ENCODE measurements around the gene ZNF853. TPM values are rescaled to one million over a fixed set of nuclear protein-coding genes. Genes with fewer than 3 reads are reported as not detected.

The ZNF853 gene
- polyA plus RNA-seq: 0.02 to 0.03 TPM (median 0.03 TPM) in 3 replicates
- polyA plus RNA-seq (2011; ENCODE audit: low read depth): 0.11 TPM
- polyA plus RNA-seq (2011; cell fraction: cytosol; rRNA removed): 0.04 TPM in 1 of 2 replicates, not detected in the other
- 0.04 and 0.09 TPM in 2 replicates for polyA plus RNA-seq (2011; cell fraction: nucleus; rRNA removed)
- polyA plus RNA-seq (2012; ENCODE audit: low replicate concordance): 0.04 TPM in 1 of 2 replicates, not detected in the other
- not detected in 3 replicates for polyA minus RNA-seq
- polyA minus RNA-seq (2011; cell fraction: cytosol; rRNA and poly(A)+ RNA removed): not detected
- polyA minus RNA-seq (2011; cell fraction: nucleus; rRNA and poly(A)+ RNA removed): not detected in 2 replicates

- H3K27me3 ChIP-seq (ENCODE audit: control insufficient read depth, extremely low read depth, insufficient read depth, low read length): peaks cover 40% of the 10 kb centered on the region
- H3K27ac ChIP-seq (ENCODE audit: control insufficient read depth, insufficient read depth, low read length): no peak within 1 kb of the TSS
- H2AFZ ChIP-seq (ENCODE audit: control insufficient read depth, low read length): no peak within 1 kb of the TSS
- TF ChIP-seq EZH2 (IDR thresholded peaks at IDR 0.05; ENCODE audit: low read length): peak; percentile 99
- TF ChIP-seq, protein P1, sequence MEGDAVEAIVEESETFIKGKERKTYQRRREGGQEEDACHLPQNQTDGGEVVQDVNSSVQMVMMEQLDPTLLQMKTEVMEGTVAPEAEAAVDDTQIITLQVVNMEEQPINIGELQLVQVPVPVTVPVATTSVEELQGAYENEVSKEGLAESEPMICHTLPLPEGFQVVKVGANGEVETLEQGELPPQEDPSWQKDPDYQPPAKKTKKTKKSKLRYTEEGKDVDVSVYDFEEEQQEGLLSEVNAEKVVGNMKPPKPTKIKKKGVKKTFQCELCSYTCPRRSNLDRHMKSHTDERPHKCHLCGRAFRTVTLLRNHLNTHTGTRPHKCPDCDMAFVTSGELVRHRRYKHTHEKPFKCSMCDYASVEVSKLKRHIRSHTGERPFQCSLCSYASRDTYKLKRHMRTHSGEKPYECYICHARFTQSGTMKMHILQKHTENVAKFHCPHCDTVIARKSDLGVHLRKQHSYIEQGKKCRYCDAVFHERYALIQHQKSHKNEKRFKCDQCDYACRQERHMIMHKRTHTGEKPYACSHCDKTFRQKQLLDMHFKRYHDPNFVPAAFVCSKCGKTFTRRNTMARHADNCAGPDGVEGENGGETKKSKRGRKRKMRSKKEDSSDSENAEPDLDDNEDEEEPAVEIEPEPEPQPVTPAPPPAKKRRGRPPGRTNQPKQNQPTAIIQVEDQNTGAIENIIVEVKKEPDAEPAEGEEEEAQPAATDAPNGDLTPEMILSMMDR (optimal IDR thresholded peaks at IDR 0.05 in 1 of 3, IDR thresholded peaks at IDR 0.05 in 1 of 3, conservative IDR thresholded peaks at IDR 0.05 in 1 of 3; ENCODE audit: extremely low read depth in 1 of 3, insufficient read depth in 2 of 3, low read length in 3 of 3): no peak
- FAIRE-seq: no peak
- H3K4me1 ChIP-seq (ENCODE audit: control insufficient read depth, extremely low read depth, insufficient read depth, low read length): no peaks in the 10 kb centered on the region
- no peak within 1 kb of the TSS for H3K4me2 ChIP-seq (ENCODE audit: control insufficient read depth, extremely low read depth, insufficient read depth, low read depth, low read length)
- no peaks in the 10 kb centered on the region for H3K79me2 ChIP-seq (ENCODE audit: control insufficient read depth, insufficient read depth, low read length)
- H4K20me1 ChIP-seq (ENCODE audit: control insufficient read depth, extremely low read depth, insufficient read depth, low read length): no peaks in the 10 kb centered on the region
- no peak within 1 kb of the TSS for H3K9ac ChIP-seq (ENCODE audit: control insufficient read depth, extremely low read depth, insufficient read depth, low read length)
- no peak within 1 kb of the TSS for H3K4me3 ChIP-seq (ENCODE audit: control insufficient read depth in 2 of 3, extremely low read depth in 1 of 3, insufficient read depth in 2 of 3, low read depth in 1 of 3, low read length in 3 of 3)
- H3K9me1 ChIP-seq (ENCODE audit: control insufficient read depth, extremely low read depth, insufficient read depth, low read length): no peaks in the 10 kb centered on the region
- no peaks in the 10 kb centered on the region for H3K9me3 ChIP-seq (ENCODE audit: control insufficient read depth, low read depth, low read length)
- dilution Hi-C loops (cut with MboI; ENCODE audit: extremely low pct_ligation_motif_present, low sequenced_read_pairs): no loop called here
- no peaks in the 10 kb centered on the region for H3K36me3 ChIP-seq (ENCODE audit: control insufficient read depth in 2 of 2, extremely low read depth in 1 of 2, insufficient read depth in 2 of 2, low read length in 2 of 2)
- no peak for DNase-seq (ENCODE audit: low read depth, low spot score)
Measured at GRCh38 chr7:6614953-6615722, at the start of gene ZNF853. TSS of gene ZNF853 (plus strand) at chr7:6615610. CDS start at chr7:6616175, 565 bp downstream.

GRCh38 chr7:6565655-6566054 is 49.8 kb upstream of the ZNF853 start:
- no peak overlapping the region for H3K4me2 ChIP-seq (ENCODE audit: control insufficient read depth, extremely low read depth, insufficient read depth, low read depth, low read length)
- H3K79me2 ChIP-seq (ENCODE audit: control insufficient read depth, insufficient read depth, low read length): no peaks in the 10 kb centered on the region
- H3K4me3 ChIP-seq (ENCODE audit: control insufficient read depth in 2 of 3, extremely low read depth in 1 of 3, insufficient read depth in 2 of 3, low read depth in 1 of 3, low read length in 3 of 3): no peak overlapping the region
- H3K27ac ChIP-seq (ENCODE audit: control insufficient read depth, insufficient read depth, low read length): no peak overlapping the region
- DNase-seq (ENCODE audit: low read depth, low spot score) (no peak), FAIRE-seq (no peak)
- H3K36me3 ChIP-seq (ENCODE audit: control insufficient read depth in 2 of 2, extremely low read depth in 1 of 2, insufficient read depth in 2 of 2, low read length in 2 of 2): no peaks in the 10 kb centered on the region
- TF ChIP-seq, protein P1 (optimal IDR thresholded peaks at IDR 0.05 in 1 of 3, IDR thresholded peaks at IDR 0.05 in 1 of 3, conservative IDR thresholded peaks at IDR 0.05 in 1 of 3; ENCODE audit: extremely low read depth in 1 of 3, insufficient read depth in 2 of 3, low read length in 3 of 3): no peak
- TF ChIP-seq EZH2 (IDR thresholded peaks at IDR 0.05; ENCODE audit: low read length): no peak
- dilution Hi-C loops (cut with MboI; ENCODE audit: extremely low pct_ligation_motif_present, low sequenced_read_pairs): no loop called here
- no peaks in the 10 kb centered on the region for H3K27me3 ChIP-seq (ENCODE audit: control insufficient read depth, extremely low read depth, insufficient read depth, low read length)
- H3K9me3 ChIP-seq (ENCODE audit: control insufficient read depth, low read depth, low read length): no peaks in the 10 kb centered on the region
- no peaks in the 10 kb centered on the region for H3K9me1 ChIP-seq (ENCODE audit: control insufficient read depth, extremely low read depth, insufficient read depth, low read length)
- no peaks in the 10 kb centered on the region for H3K4me1 ChIP-seq (ENCODE audit: control insufficient read depth, extremely low read depth, insufficient read depth, low read length)
- H4K20me1 ChIP-seq (ENCODE audit: control insufficient read depth, extremely low read depth, insufficient read depth, low read length): no peaks in the 10 kb centered on the region
- H2AFZ ChIP-seq (ENCODE audit: control insufficient read depth, low read length): no peak overlapping the region
- H3K9ac ChIP-seq (ENCODE audit: control insufficient read depth, extremely low read depth, insufficient read depth, low read length): no peak overlapping the region
